GM15510 (cell line): ENCODE measurements around the gene IP6K3.

Source experiments
- POLR2A ChIP-seq: IDR thresholded peaks from 3 replicates; pipeline ENCODE4 v1.6.1; 2011; ENCODE audit warnings: borderline replicate concordance; ENCODE audit not compliant: insufficient read length; ENCODE audit errors: extremely low read depth

IP6K3 gene

DNA sequence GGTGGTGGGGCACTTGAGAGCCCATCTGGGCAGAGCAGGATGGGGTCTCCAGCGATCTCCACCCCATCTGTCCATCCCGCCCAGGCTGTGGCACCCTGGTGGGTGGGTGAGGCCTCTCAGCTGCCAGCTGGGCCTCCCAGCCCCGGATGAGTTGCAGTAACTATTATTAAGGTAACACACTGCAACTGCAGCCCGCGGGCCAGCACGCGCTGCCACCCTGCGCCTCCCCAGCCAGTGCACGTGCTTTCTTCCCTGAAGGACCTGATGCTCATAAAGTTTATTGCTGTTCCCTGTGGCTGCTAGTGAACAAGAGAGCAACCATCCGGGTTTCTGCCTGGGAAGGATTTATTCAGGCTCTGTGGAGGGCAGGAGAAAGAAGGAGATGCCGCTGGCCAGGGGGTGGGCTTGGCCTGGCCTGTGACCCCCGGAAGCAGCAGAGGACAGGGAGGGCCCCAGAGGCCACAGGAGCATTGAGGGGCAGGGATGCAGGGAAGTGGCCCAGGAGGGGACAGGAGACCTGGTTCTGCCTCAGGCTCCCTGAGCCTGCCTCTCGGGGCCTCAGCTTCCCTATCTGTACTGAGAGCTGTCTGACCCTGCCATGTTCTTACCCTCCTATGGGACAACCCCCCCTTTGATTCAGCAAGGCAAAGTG lies 1.7 kb downstream of the IP6K3 start:
- no peak for TF ChIP-seq POLR2A

DNA sequence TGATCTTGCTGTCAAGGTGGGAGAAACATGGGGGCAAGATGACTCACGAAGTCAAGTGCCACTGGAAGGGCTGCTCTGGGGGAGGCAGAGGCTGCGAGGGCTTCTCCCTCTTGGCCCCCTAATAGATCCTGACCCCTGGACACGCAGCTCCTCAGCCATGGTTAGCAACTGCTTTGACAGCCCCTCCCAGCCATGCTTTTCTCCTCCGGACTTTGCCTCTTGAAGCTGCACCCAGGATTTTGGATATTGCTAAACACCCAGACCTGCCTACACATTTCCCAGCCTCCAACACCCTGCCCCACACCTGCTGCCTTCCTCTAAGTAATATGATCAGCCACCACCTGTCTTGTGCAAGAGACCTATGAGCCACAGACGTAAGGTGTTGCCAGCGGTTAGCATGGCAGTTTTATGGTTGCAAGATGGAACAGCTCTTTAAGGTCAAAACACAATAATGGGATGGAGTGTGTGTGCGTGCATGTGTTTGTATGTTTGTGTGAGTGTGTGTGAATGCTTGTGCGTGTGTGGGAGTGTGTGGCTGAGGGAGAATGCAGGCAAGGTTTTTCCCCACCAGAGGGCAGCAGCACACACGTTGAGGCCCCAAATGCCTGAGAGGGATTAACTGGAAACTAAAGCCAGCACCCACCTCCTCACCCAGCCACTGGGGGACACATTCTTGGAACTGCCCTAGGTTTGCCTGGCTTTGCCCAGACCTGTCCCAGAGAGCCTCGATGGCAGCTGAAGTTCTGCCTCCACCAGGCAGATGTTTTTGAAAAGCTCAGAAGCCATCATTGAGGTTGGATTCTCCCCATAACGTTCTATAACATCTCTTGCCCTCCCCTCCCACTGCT lies 2.5 kb downstream of the IP6K3 start:
- no peak for TF ChIP-seq POLR2A

DNA sequence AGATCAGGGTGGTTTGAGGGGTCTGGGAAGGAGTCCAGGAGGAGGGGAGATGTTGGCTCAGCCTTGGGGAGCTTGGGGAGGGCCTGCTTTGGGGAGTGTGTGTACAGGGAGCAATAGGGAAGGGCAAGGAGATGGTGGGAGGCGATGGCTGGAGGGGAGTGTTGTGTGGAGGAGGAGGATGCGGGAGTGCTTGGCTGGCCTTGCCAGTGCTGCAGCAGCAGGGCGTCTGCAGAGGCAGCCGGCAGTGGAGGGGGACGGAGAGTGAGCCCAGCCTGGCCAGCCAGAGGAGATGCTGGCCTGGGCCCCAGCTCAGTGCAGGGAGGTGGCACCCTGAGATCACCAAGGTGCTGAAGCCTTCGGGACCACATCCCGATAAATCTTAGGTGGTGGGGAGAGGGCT lies 3.9 kb downstream of the IP6K3 start:
- no peak for TF ChIP-seq POLR2A

DNA sequence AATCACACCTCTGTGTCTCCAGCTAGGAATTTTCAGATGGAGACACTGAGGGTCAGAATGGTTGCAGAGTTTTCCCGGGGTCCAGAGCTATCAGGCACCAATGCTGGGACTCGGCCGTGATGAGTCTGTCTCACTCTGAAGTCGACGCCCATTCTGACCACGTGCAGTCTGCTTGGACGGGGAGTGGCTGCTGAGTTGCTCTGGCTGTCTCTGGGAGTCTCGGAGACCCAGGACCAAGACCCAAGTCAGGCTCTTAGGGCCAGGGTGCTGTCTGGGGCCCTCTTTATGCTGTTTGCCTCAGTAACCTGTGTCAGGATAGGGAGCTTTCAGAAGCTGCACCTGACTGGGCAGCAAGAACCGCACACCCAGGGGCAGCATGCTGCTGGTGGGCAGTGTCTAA lies 4.6 kb downstream of the IP6K3 start:
- TF ChIP-seq POLR2A: no peak

DNA sequence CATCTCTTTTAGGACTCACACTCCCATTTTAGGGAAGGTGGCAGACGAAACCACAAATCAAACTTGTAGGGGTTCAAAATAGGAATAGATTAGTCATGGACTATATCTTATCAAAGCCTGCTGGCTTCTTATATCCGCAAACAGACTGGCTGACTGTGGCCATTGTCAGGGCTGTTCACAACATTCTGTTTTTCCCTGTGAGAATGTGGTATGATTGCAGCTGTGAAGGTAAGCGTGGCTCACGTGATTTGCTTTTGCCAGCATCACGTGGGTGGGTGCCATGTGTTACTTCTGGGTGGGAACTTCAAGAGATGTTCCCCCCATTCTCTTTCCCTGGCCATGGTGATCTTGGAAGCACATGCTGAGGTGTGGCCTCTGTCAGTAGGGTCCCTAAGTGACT lies 5.9 kb downstream of the IP6K3 start:
- no peak for TF ChIP-seq POLR2A

DNA sequence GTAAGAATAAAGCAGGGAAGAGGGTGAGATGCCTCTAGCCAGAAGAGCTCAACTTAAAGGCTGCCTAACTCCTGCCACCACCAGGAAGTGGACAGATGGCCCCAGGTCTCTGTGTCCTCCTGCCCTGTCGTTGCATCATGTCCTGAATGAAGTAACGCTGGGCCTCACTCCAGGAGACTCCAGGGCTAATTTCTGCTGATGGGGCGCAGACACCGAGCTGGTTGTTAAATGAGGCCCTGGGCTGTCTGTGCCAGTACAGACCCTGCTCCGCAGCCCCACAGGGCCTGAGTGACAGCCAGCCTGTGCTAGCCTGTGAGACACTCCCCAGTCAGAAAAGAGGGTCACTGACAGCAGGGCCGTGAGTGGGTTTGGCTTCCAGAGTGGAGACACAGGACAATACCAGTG lies 6.5 kb downstream of the IP6K3 start:
- TF ChIP-seq POLR2A: no peak

DNA sequence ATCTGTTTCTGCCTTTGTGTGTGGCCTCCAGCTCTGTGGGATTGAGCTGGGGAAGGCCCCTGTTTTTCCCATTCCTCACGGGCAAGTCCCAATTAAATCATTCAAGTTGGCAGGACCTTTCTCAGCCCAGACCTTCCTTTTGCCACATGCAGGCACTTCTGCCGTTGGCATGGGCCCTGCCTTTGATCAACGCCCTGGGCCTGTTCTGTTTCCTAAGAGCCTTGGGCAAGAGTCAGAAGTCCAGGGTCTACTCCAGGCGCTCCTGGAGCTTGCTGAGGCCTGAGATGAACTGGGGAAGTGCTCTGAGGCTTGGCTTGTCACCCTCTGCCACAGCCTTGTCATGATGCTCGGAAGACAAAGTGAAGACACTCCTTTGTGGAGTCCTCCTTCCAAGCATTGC lies 7.1 kb downstream of the IP6K3 start:
- TF ChIP-seq POLR2A: no peak

DNA sequence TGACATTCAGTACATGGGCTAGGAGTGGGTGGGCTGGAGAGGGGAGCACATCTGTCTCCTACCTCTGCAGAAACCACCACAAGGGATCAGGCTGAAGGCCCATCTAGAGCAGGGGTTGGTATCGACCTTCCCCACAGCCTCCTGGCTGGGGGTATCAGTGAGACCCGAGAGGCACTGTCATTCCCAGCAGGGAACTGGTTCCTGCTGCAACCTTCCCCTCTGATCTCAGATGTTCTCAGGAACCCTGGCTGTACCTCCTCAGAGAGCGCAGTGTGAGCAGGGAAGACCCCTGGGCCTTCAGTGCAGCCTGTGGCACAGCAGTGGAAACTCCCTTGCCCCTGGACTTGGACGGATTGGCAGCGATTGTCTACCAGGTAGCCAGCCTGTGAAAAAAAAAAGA lies 7.8 kb downstream of the IP6K3 start:
- no peak for TF ChIP-seq POLR2A

DNA sequence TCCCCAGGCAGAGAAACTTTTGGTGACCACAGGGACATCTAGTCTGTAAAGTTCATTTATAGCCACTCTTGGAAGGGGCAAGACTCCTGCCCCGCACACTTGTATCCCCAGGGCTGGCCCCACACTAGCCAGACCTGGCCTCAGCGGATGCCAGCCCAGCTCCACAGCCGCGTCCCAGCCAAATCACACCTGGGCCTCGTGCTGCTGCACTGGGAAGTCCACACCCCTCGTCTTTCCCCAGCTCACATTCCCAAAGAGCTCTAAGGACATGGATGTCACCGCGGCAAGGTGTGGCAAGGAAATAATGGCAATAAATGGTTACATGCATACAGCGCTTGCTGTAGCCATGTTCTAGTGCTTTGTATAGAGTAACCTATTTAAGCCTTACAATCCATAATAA lies 8.6 kb downstream of the IP6K3 start:
- TF ChIP-seq POLR2A: no peak

DNA sequence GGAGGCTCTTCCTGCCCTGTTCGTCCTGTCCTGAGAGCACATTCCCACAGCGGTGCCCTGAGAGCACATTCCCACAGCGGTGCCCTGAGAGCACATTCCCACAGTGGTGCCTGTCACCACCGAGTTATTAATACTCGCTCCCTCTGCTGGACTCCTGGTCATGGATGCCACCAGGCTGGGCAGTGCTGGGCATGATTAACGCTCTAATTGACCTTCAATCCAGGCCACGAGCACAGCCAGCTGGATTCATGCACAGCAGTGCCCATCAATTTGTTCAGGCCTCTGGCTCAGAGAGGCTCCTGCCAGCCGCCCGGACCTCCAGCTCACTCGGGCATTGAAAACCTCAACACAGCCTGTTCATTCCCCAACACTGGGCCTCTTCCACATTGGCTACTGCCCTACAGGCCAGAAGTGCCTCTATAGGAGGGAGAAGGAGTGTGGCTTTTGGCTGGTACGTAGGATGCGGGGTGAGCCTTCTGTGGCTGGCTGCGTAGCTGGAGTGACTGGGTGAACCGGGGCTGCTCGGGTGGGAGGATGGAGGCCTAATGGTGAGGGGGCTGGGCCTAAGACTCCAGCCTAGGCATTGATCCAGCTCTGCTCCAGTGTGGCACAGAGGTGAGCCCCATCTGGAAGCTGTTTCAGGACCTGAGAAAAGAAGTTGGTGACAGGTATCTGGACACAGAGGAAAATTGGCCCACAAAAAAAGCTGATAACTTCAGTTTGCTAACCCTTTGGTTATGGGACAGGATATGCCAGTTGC lies 9.3 kb downstream of the IP6K3 start:
- TF ChIP-seq POLR2A: no peak

DNA sequence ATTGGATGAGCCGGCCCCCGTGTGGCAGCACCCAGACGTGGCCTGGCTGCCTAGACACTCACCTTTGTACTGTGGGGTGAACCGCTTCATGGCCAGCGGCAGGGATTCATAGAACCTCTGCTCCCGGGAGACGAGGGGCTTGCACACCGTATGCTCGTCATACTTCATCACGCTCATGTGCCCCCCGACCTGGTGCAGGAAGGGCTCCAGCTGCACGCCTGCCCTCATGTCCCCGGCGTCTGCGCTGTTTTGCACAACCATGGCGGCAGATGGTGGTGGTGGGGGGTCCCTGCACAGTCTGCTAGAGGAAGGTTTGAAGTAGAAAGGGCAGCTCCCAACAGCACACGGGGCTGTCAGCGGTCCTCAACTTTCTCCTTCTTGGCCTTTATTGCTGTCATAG lies 11.5 kb downstream of the IP6K3 start:
- no peak for TF ChIP-seq POLR2A

DNA sequence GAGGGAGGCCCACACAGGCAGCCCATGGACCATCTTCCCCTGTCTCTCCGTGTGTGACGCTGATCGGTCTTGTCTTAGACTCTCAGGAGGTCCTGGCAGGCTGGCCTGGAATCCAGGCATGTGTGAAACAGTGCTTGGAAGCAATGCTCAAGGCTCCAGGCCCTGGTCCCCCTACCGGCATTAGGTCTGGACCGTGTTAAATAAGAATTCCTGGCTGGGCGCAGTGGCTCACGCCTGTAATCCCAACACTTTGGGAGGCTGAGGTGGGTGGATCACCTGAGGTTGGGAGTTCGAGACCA lies 13.0 kb downstream of the IP6K3 start:
- no peak for TF ChIP-seq POLR2A

DNA sequence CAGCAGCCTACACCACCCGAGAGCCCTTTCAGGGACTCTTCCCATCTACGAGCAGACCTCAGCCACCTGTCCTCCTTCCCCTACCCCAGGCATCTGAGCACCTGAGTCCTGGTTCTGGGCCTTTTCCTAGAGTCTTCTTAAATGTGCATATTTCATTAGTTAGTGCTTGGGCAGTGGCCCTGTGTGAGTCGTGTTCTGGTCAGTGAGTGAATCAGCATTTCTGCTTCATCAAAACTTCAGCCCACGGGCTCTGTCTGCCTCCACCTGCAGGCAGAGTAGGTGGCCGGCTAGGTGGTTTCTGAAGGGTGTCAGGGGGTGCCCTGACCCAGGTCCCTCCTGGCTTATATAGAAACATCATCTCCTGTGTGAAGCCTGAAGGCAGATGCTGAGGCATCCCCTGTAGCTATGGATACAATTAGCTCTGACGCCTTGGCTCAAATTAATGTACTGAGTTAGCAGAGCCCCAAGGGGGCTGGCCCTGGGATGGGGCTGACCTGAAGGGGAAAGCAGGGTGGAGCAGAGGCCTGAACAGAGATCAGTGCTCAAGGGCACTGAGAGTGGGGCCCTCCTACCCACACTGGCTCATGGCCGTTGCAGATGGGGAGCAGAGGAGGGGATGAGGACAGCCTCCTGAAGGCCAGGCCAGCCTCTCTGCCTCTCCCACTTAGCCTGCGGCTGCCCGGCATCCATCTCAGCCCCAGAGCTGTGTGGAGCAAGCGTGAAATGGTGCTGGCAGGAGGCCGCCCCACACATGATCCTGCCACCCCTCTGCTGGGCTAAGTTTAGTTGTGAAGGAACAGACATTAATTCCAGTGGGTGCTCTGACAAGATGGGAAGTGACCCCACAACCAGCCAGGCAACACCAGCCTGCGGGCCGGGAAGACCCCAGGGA lies 13.6 kb downstream of the IP6K3 start:
- no peak for TF ChIP-seq POLR2A

DNA sequence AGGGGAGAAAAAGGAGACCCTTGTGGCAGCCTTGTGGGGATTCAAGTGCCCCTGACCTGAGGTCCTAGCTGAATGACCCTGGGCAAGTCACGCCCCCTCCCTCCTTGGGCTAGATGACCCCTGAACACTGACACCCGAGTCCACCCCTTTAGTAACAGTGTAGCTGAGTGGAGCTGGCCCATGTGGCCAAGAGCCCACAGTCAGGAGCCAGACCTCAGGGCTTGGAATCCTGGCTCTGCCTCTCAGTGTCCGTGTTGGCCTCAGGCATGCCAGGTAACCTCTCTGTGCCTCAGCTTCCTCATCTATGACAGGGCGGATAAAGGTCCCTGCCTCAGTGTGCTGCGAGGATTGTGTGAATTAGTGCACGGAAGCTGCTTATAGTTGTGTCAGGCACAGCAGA lies 14.3 kb downstream of the IP6K3 start:
- no peak for TF ChIP-seq POLR2A
